Tongue (tissue), 2 donors: ENCODE results near the gene FNDC5. TPM values are rescaled to one million over a fixed set of nuclear protein-coding genes. Genes with fewer than 3 reads are reported as not detected.

Experiments
- DNase-seq: peaks from one replicate; pipeline ENCODE4 v3.0.0-alpha.2; 2015
- total RNA-seq: library from RNA; depleted of rRNA; stranded (reverse); fragments of >200 nt; gene quantifications from one replicate; pipeline ENCODE4 v1.2.3, GENCODE V29; 2014

Gene FNDC5
- total RNA-seq, 1 donor from 2014 or later = 125 TPM

DNA sequence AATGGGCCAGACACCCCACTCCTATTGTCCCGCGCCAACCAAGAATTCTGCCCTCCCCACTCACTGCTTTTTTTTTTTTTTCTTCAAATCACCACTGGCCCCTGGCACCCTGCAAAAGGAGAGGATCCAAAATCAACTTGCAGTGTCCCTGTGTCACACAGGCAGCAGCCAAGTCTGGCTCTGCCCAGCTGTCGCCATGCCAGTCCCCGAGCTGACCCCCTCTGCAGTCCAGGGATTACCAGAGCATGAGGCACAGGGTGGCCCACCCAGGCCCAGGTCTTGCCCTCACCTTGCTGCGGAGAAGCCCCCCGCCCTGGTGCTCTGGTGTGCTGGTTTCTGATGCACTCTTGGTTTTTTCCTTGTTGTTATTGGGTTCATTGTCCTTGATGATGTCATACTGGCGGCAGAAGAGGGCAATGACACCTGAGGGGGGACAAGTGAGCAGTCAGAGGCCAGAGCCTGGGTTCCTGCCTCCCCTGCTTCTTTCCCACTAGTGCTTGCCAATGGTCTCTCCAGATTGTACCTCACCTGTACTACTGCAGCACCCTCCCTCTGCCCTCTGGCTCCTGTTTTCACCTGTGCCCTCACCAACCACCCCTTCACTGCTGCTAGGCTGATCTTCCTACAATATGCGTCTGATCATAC lies 6.2 kb downstream of the FNDC5 start:
- no peak for DNase-seq

DNA sequence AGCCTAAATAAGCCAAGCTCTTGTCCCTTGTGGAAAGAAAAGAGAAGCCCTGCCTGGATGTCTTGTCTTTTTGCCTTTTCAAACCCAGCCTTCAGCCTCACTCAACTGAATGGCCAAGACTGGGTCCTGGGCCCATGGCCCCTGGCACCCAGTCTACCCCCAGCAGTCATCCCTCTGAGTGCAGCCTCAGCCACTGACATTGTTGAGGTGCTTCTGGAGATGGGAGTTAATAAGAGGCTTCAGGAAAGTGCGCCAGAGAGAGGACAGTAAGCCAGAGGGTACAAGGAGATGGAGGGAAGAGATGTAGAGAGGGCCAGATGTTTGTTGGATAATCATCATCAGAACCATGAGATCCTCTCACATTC lies 6.8 kb downstream of the FNDC5 start:
- no peak for DNase-seq

DNA sequence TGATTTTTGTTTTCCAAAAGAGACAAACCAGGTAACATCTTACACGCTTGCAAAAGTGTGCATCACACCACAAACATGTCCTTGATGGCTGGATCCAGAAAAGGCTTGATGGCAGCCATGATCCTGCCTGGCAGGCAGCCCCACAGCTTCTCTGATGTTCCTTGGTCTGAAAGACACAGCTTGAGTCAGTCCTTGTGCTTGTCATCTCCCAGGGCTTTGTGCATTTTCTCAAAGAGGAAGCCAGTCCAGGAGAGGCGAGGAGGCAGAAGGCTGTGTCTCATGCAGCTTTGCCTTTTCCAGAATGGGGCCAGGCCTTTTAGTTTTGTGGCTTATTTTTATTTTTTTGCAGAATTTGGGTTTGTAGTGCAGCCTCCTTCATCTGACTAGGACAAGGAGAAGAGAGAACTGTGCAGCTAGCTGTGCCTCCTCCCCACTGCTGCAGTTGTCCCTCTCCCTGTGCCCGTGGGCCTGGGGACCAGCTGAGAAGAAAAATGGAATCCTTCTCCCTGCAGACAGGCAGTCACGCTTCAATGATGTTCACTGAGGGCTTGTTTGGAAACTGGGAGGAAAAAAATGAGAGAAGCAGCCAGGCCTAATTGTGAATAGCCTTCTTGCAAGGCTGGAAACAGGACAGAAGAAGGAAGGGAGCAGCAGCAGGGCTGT lies 7.4 kb downstream of the FNDC5 start:
- DNase-seq = no peak

DNA sequence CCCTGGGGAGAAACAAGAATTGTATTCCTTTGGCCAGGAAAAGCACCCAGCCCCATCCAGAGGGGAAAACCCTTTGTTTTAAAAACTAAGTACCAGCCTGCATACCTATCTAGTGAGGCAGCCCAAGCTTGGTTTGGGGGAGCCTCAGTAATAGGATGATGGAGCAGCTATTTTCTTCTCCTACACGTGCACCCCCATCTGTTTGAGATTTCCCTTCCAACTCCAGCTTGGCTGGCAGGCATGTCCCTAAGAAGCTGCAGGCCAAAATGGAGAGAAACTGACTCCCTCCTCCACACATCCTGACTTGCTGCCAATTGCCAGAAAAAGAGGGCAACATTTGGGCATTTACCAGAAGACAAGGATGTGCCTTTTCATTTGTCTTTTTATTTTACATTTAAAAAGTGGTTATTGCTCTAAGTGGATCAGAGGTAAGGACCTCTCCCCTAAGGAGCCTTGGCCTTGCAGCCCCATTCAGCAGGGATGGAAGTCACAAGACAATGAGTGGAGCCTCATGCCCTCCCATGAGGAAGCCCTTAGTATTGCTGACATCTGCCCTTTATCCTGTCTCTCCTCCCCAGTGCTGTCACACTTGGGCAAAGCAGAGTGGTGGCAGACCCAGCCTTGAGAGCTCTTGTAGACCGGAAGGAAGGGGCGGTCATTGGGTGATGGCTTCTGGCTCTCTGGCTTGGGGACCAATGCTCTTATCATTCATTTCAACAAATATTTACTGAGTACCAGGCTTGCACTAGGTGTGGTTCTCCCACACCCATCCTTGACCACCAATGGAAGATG lies 8.6 kb downstream of the FNDC5 start:
- no peak for DNase-seq

DNA sequence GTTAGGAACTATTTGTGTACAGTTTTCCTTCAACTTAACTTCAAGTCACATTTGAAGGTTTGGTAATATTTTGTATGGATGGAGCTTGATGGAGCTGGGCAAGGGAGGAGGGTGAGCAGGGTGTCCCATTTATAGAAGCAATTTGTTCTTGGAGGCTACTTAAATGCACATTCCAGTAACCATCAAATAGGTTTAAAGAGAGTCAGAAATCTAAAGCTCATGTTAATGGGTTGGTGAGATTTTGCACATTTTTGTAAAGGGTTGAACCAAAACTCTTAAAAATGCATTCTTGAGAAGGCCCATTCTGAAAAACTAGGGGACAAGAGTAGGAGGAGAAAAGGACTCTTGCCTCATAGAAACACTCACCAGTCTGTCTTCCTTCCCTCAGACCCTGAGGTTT lies 10.1 kb downstream of the FNDC5 start:
- no peak for DNase-seq

DNA sequence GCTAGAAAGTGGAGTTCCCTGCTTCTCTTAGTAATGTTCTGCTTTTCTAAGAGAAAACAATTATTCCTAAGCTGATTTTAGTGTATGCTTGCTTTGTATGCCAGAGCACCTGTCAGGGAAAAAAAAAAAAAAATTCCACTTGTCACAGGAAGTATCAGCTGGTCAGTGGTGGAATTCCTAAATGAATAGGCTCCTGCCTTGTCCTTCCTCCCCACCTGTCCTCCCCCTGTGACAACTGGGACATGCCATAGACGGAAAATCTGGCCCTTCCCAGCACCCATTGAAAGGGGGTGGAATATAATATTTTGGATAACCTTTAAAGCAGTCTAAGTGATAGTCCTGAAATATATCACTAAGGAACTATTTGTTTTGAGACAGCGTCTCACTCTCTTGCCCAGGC lies 10.8 kb downstream of the FNDC5 start:
- peak; percentile 67 for DNase-seq

DNA sequence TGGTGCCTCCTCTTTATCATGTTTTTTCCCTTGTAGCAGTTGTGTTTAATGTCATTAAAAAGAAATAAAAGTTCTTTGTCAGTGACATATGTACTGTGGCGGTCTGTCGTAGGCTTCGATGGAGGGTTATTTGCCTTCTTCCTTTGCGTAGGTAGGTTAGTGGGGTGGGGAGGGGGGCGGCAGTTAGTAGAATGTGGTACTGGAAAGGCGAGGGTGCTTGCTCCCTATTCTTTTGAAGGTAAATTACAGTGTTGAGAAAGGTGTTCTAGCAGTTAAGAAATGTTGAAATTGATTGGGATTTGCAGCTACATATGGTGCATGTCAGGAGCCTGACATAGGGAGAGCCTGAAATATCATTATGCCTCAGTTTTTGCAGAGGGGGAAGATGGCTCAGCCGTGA lies 11.9 kb downstream of the FNDC5 start:
- DNase-seq = no peak

DNA sequence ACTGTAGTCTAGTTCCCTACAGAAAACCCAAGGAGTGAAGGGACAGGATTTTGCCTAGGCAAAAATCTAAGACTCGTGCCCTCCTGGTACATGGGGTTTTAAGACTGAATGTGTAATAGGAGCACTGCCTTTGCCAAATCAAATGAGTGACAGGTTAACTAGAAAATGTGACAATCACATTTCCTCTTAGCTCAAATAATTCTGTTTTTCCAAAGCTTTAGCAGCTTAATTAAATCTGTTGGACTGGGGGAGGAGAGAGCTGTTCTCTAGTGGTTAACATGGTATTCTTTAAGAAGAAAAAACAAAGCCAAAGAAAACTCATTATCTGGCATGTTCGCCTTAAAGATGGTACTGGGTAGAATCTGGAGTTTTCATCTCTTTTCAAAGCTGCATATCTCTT lies 12.6 kb downstream of the FNDC5 start:
- no peak for DNase-seq

DNA sequence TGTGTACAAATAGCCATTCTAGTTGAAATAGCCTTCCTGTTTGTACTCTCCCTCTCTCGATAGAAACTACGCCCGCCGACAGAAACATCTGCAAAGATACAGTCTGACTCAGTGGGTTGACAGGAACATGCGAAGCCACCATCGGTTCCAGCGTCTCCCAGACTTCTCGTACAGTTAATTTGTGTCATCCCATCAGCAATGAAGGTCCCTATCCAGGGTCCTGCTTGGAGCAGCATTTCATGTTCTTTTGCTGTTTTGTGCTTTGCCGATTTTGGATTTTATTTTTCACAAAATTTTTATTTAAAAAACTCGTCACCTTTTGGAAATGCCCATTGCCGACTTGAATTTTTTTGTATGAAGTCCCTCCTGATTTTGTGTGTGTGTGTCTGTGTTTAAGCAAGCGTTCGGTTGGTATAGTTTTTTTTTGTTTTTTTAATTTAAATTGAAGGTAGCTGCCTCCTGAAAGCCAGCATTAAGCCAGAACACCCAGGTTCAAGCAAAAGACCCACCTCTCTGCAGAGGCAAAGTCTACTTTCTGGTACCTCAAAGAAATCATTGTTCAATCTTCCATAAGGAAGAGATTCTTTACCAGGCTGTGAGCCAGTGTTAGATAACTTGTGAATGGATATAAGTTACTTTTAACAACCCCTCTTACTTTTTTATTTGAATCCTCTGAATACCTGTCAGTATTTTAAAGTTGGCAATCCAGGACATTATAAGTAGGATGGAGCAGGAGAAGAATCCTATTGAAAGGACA lies 14.7 kb downstream of the FNDC5 start:
- no peak for DNase-seq

DNA sequence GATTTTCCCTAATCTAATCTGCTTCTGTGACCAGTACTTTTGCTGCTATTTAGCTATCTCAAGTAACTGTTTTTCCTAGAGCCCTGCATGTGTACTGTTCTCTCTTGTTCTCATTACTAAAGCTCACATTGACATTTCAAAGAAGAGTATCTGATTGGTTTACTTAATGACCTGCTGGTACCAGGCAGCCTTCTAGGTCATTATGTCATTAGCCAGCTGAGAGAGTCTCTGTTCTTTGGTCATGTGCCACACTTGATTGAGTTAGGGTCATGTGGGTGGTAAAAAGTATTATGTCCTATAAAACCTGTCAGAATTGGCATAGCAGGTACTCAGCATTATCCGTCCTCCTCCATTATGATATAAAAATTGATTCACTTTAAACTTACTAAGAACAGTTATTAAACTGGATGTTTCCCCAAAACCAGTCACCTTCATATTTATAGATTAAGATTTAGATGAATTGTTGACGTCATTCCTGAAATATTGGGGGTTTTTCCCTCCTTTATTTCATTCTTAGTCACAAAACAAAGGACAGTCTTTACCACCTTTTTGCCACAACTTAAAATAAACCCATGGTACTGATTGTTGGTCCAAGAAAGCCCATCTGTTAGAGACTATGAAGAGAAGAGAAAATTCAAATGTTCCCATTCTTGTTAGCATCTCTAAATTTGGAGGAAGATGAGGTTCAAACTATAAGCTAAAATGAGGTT lies 22.2 kb downstream of the FNDC5 start:
- DNase-seq = no peak

DNA sequence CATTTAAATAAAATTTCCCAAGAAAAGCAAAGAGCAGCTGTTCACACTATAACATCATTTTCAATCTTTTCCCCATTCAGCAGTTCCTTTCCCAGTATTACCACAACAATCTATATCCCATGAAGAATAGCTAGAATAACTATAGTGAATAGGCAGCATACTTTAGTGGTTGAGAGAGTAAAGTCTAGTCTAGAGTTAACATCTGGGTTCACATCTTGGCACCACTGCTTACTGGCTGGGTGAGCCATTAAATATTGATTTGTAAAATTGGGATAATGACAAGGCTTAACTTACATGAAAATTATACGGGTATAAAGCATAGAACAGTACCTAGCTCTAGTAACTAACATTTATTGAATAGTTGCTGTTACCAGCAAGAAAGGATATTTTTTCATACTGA lies 38.8 kb downstream of the FNDC5 start:
- DNase-seq = no peak

DNA sequence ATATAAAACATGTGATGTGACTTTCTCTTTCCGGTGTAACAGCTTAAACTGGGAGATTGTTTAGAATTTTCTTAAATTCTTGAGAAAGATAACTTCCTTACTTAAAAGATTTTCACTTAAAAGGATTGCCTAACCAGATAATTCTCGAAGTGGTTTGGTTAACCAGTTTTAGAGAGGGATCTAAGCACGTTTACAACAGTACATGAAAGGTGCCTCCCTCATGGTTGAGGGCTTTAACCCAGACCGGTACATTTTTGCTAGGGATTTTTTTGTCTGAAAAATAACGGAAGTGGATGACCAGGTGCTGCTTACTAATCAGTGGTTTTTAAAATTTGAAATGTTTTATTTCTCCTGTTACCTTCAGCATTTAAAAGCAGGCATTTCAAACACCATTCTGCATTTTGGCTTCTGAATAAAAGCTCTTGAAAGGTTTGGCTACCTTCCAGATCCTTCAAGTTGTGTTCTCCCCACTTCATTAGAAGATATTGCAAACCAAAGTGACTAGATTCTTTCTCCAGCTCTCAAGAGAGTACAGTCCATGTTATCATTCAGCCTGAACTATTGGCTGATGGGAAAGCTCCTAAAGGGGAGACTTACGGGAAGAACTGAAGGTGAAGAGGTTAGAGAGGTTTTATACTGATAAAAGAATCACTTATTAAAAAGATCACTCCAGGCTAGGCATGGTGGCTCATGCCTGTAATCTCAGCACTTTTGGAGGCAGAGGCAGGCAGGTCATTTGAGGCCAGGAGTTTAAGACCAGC lies 40.4 kb downstream of the FNDC5 start:
- no peak for DNase-seq

DNA sequence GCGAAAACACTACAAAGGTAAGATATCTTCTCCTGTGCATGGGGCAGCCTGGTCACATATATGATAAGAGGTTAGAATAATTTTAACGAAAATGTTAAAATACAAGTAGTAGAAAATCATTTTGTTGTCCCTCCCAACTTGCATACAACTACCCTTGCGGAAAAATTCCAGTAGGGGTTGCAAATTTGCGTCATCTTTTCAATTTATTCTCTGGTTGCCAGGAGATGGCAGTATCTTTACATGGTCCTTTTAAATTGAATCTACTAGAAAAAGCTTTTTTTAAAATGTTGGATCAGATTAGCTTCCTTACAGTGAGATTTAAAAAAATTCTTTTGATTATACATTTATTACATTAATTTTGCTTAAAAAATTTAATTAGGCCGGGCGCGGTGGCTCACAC lies 42.4 kb downstream of the FNDC5 start:
- DNase-seq = peak; percentile 54

DNA sequence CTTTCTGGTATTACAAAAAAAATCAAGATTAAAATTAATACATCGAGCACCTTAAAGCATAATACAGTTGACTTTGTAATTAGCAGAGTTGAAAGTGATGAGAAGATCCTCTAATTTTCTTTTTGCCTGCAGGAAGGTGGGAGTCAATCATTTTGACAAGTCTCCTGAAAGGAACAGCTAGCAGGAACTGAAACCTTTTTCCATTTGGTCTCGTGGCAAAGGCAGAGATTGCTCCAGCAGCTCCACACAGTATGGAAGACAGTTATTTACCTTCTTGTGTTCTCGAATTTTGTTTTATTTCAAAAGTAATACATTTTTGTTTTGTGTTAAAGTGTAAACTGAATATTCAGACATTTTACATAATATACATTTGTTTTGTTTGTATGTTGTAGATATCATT lies 45.5 kb downstream of the FNDC5 start:
- no peak for DNase-seq

DNA sequence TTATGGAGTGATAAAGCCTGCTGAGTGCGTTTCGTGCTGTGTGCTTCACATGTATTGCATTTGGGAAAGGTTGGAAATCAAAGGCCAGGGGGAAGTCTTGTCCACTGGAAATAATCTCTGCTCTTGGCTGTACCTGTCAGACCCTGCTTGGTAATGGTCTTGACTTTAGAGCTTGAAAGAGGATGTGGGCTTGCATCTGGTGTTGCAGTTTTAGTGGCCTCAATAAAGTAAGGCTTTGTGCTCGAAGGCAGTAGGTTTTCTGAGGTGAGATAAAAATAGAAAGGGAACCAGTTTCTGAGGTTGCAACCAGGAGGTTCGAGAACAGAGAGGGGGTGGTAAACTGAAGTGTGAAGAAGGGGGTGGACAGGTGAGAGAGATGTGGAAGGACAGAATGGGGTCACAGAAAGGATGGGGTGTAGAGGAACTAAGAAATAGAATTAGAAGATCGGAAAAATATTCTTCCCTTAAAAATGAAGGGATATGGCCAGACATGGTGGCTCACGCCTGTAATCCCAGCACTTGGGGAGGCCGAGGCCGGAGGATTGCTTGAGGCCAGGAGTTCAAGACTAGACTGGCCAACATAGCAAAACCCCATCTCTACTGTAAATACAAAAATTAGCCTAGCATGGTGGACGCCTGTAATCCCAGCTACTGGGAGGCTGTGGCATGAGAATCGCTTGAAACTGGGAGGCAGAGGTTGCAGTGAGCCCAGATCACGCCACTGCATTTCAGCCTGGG lies 51.7 kb downstream of the FNDC5 start:
- peak; percentile 2 for DNase-seq

DNA sequence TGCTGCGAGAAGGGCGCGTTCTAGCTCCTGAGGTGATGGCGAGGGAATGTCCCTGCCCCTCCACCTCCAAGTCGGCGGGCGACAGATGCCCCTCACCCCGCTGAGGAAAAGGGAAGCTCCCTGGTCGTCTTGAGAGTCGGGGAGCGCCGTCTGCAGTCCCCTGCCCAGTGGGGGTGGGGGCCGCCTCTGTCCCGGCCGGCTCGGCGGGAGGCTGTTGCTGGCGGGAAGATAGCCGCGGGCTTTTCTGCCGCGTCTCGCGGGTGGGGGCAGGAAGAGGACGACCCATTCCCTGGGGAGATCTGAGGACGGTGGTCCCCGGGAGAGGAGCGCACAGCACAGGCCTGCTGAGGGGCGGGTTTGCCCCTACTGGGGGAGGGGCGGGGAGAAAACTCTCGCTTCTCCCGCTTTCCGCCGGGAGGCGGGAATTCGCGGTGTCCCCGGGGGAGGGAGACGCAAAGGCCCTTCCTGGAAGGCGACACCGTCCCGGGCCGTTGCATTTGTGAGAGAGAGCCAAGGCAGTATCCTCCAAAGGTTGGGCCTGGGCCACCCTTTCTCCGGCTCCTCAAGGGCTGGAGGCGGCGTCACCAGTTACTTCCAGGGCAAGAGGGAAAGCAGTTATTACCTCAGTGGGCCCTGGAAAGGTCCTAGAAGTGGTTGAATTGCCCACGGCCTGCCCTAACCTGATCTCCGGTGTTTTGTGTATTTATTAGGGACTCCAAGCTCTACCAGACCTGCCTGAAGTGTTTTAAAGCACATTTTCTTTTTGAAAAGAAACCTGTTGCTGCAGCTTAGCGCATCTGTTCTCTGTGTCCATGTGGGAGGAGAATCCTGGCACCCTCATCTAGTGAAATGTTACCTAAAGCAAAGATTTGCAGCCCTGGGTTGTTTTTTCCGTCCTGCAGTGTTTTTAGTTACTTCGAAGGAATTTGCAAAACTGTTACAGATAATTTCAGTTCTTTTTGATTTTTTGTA lies 52.6 kb downstream of the FNDC5 start:
- peak; percentile 80 for DNase-seq

DNA sequence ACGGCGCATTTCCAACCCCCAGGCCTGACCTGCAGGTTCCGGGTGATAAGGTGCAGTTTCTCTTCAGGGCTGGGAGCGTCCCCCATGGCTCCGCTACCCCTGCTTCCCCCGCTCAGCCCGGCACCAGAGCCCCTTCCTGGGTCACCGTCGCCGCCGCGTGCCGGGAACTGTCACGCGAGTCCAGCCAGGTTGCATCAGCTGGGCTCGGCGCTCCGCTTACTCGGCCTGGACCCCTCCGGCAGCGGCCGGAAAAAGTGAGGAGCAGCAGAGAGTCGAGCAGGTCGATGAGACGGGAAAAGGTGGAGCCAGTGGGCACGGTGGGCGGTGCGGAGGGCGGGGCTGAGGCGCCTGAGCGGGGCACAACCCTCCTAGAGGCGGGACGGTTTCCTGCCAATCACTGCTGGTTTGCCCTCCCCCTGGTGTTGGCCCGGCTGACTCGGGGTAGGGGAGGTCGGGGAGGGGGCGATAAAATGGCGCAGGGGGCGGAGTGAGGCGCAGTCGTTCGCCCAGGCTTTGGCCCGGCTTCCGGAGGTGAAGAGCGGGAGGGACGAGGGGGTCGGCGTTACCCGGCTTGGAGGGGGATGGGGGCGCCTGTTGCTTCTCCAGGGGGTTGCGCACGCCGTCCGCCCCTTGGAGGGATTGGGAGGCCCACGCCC lies 53.4 kb downstream of the FNDC5 start, which contains the start of the genes S100PBP and YARS1:
Gene S100PBP, plus strand, starts transcription at position 495 of the 656 bp plus-strand sequence. CDS start 8,447 bp downstream, outside the sequence.
Gene YARS1, minus strand, starts transcription at position 200 of the 656 bp plus-strand sequence. Its CDS starts 114 bp downstream, at position 86.
- peak; percentile 99 for DNase-seq

DNA sequence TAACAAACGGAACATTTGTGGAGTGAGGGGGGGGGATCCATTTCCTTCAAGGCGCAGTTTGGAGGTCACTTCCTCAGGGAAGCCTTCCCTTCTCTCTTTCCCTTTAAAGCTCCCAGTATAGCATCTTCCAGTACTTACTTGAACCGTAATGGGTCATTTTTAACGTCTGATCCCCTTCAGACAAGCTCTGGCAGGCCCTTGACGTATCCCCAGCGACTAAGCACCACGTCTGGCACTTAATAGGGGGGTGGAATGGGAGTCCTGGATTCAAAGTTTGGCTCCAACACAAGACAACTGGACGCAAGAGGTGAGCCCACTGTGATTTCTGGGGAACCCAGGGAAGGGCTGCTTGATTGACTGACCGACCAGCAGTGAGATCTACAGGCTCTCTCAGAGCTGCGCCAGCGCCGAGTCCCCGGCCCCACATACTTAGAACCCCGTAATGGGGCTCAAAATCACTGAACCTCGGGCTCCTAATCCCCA lies 54.0 kb downstream of the FNDC5 start:
- peak; percentile 35 for DNase-seq
